ENCODE data around the gene DCAF8L2.
"Not testable (repeated sequence)": the region's sequence is repeated elsewhere in the genome, so short reads cannot be mapped to it uniquely, and the experiment has no call there.

The DCAF8L2 gene

DNA sequence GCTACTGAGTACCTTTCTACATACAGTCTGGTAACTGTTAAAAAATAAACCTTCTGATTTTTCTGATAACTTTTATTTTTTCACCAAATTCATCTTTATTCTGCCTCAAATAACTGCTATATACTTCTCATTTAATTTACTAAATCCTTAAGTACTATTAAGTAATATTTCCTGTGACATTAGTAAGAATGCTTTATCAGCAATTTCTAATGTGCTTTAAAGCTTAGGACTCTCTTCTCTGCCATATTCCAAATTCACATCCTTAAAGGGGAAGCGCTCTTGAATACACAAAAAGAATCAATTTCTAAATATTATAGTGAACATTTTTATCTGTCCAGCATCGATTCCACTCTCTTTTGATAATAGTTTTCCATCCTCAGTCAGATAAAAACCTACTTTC lies 81.1 kb downstream of the DCAF8L2 start:
- Histone ChIP-seq H3K27me3 (ENCODE audit: control insufficient read depth in 1 of 2, insufficient read depth in 2 of 2, low read length in 2 of 2) (no peaks in the 10 kb centered on the region), H3K9ac (ENCODE audit: low read depth in 1 of 2, low read length in 2 of 2) (no peak overlapping the region), H3K27ac (ENCODE audit: low read depth, low read length) (no peak overlapping the region), H3K4me3 (ENCODE audit: low read depth in 1 of 2, low read length in 2 of 2) (no peak overlapping the region), H3K4me1 (ENCODE audit: control insufficient read depth in 1 of 2, insufficient read depth in 2 of 2, low read length in 2 of 2) (no peaks in the 10 kb centered on the region), H3K36me3 (ENCODE audit: control insufficient read depth in 1 of 2, insufficient read depth in 2 of 2, low read length in 2 of 2) (no peaks in the 10 kb centered on the region), H3K9me3 (ENCODE audit: control insufficient read depth in 1 of 2, low read length in 2 of 2) (no peaks in the 10 kb centered on the region)

DNA sequence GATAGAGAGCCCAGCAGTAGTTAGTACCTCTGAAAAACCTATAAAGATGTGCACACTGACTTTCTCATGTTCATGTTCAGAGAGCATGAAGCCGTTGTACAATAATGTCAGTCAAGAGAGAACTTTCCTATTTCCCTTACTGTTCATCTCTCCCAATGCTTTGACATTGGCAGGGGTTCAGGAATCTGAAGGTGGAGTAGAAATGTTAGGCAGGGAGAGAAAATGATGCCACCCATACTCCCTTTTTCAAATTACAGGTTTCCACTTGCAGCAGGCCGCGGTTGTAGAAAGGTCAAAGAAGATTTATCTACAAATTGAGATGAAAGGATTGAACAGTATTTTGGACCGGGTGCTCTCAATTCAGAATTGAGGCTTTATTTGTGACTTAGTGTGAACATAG lies 84.3 kb downstream of the DCAF8L2 start:
- no peaks in the 10 kb centered on the region for H3K4me1 ChIP-seq (ENCODE audit: control insufficient read depth in 1 of 2, insufficient read depth in 2 of 2, low read length in 2 of 2)
- H3K4me3 ChIP-seq (ENCODE audit: low read depth in 1 of 2, low read length in 2 of 2), result no peak overlapping the region

DNA sequence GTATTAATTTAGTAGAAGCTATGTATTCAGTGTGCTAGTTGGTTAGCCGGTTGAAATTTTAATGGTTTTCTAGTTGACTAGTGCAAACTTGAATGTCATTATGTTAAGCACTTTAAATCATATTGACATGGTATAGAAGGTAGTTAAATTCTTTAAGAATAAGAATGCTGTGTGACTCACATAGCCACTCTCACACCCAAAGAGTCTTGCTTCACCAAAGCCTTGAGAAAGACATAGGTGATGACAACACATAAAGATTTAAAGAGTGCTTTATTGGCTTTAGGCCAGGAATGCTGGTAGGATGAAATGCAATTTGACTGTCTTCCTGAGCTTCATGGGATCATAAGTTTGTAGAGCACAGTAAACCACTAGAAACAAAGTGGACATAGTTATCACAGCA lies 85.3 kb downstream of the DCAF8L2 start:
- Histone ChIP-seq H3K27me3 (ENCODE audit: control insufficient read depth in 1 of 2, insufficient read depth in 2 of 2, low read length in 2 of 2) (no peaks in the 10 kb centered on the region), H3K36me3 (ENCODE audit: control insufficient read depth in 1 of 2, insufficient read depth in 2 of 2, low read length in 2 of 2) (no peaks in the 10 kb centered on the region), H3K4me1 (ENCODE audit: control insufficient read depth in 1 of 2, insufficient read depth in 2 of 2, low read length in 2 of 2) (no peaks in the 10 kb centered on the region), H3K4me3 (ENCODE audit: low read depth in 1 of 2, low read length in 2 of 2) (no peak overlapping the region), H3K27ac (ENCODE audit: low read depth, low read length) (no peak overlapping the region), H3K9me3 (ENCODE audit: control insufficient read depth in 1 of 2, low read length in 2 of 2) (no peaks in the 10 kb centered on the region), H3K9ac (ENCODE audit: low read depth in 1 of 2, low read length in 2 of 2) (no peak overlapping the region)

More for the DNA sequence above, 84.3 kb downstream of the DCAF8L2 start:
- Histone ChIP-seq H3K27me3 (ENCODE audit: control insufficient read depth in 1 of 2, insufficient read depth in 2 of 2, low read length in 2 of 2) (no peaks in the 10 kb centered on the region), H3K9me3 (ENCODE audit: control insufficient read depth in 1 of 2, low read length in 2 of 2) (no peaks in the 10 kb centered on the region), H3K36me3 (ENCODE audit: control insufficient read depth in 1 of 2, insufficient read depth in 2 of 2, low read length in 2 of 2) (no peaks in the 10 kb centered on the region), H3K27ac (ENCODE audit: low read depth, low read length) (no peak overlapping the region), H3K9ac (ENCODE audit: low read depth in 1 of 2, low read length in 2 of 2) (no peak overlapping the region)

DNA sequence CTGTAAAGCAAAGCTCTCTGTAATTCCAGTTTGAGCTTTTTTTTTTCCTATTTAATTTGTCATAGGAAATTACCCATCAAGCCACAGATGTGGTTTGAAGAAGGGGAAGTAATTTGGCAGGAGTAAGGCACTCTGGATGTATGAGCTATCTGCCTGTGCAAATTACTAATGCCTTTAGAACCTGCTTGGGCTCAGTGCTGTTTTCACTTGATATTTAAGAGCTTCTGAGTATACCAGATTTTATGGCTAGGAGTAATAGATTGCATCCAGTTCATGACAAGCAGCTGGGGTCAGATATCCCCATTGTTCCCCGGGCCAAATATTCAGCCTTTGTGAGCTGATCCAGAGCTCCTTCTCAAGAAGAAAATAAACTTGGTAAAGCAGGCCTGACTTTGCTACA lies 89.1 kb downstream of the DCAF8L2 start:
- Histone ChIP-seq H3K9me3 (ENCODE audit: control insufficient read depth in 1 of 2, low read length in 2 of 2) (no peaks in the 10 kb centered on the region), H3K4me3 (ENCODE audit: low read depth in 1 of 2, low read length in 2 of 2) (no peak overlapping the region), H3K36me3 (ENCODE audit: control insufficient read depth in 1 of 2, insufficient read depth in 2 of 2, low read length in 2 of 2) (no peaks in the 10 kb centered on the region), H3K27me3 (ENCODE audit: control insufficient read depth in 1 of 2, insufficient read depth in 2 of 2, low read length in 2 of 2) (no peaks in the 10 kb centered on the region), H3K9ac (ENCODE audit: low read depth in 1 of 2, low read length in 2 of 2) (no peak overlapping the region), H3K27ac (ENCODE audit: low read depth, low read length) (no peak overlapping the region), H3K4me1 (ENCODE audit: control insufficient read depth in 1 of 2, insufficient read depth in 2 of 2, low read length in 2 of 2) (no peaks in the 10 kb centered on the region)

DNA sequence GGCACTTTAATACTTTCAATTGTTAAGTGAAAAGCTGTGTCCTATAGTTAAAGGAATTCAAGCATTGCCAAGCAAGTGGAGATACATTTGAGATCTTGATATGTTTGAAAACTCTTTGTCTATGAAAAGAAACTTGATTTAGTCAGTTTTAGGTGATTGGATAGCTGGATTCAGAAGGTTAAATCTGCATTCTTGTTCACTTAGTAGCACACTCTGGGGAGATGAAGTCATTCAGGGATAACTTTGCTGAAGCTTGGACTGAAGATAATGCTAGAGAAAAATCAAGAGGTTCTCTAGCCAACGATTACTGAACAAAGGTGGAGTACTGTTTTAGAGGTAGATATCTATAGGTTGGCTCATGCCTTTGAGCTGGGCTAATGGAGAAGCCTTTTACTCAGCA lies 90.6 kb downstream of the DCAF8L2 start:
- H3K9me3 ChIP-seq (ENCODE audit: control insufficient read depth in 1 of 2, low read length in 2 of 2), result no peaks in the 10 kb centered on the region
- H3K27me3 ChIP-seq (ENCODE audit: control insufficient read depth in 1 of 2, insufficient read depth in 2 of 2, low read length in 2 of 2), result no peaks in the 10 kb centered on the region
- no peak overlapping the region for H3K9ac ChIP-seq (ENCODE audit: low read depth in 1 of 2, low read length in 2 of 2)
- H3K4me1 ChIP-seq (ENCODE audit: control insufficient read depth in 1 of 2, insufficient read depth in 2 of 2, low read length in 2 of 2), result no peaks in the 10 kb centered on the region
- H3K36me3 ChIP-seq (ENCODE audit: control insufficient read depth in 1 of 2, insufficient read depth in 2 of 2, low read length in 2 of 2), result no peaks in the 10 kb centered on the region
- H3K27ac ChIP-seq (ENCODE audit: low read depth, low read length), result no peak overlapping the region
- H3K4me3 ChIP-seq (ENCODE audit: low read depth in 1 of 2, low read length in 2 of 2), result no peak overlapping the region

DNA sequence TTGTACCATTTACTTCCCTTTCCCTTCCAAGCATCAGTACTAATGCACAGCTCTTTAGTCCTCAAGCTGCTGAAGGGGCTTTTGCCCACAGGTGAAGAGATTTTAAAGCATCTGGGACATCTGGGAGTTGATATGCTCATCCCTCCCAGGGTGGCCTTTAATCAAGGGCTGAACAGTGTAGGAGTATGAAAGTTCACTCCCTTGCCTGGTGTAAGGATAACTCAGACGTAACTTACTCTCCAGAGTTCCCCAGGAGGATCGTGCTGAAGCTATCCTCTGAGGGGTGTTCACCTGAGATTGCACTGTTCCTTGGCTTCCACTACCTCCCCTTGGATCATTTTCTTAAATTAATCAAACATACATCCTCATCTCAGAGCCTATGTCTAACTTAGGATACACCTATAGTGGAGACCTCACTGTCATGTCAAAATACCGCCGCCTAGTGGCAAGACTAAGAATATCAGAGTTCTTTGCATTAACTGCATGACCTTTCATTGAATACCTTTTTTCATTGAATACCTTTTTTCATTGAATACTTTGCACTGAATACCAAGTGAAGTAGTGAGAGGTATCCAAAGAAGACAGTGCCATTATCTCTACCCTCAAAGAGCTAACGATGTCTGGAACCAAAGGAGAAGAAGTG lies 93.5 kb downstream of the DCAF8L2 start:
- H3K4me3 ChIP-seq (ENCODE audit: low read depth in 1 of 2, low read length in 2 of 2); H3K27ac ChIP-seq (ENCODE audit: low read depth, low read length); H3K4me1 ChIP-seq (ENCODE audit: control insufficient read depth in 1 of 2, insufficient read depth in 2 of 2, low read length in 2 of 2); H3K9me3 ChIP-seq (ENCODE audit: control insufficient read depth in 1 of 2, low read length in 2 of 2); H3K27me3 ChIP-seq (ENCODE audit: control insufficient read depth in 1 of 2, insufficient read depth in 2 of 2, low read length in 2 of 2); H3K9ac ChIP-seq (ENCODE audit: low read depth in 1 of 2, low read length in 2 of 2); H3K36me3 ChIP-seq (ENCODE audit: control insufficient read depth in 1 of 2, insufficient read depth in 2 of 2, low read length in 2 of 2): not testable (repeated sequence)

DNA sequence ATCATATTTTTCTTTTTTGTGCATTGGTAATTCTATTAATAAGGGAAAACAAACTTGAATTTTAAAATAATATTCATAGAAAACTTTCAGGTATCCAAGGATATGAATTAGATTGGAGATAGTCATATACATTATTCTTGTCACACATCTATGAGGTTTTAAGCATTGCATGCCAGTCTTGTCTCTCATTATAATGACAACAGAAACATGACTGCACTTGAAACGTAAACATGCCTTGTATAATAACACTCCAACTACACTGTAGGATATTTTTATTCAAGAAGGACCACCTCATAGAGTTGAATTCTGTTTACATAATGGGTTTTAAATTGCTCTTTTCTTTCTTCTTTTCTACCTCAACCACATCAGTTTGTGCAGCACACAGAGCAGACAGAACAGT lies 104.5 kb downstream of the DCAF8L2 start:
- Histone ChIP-seq H3K4me3 (ENCODE audit: low read depth in 1 of 2, low read length in 2 of 2) (no peak overlapping the region), H3K9ac (ENCODE audit: low read depth in 1 of 2, low read length in 2 of 2) (no peak overlapping the region), H3K27ac (ENCODE audit: low read depth, low read length) (no peak overlapping the region), H3K9me3 (ENCODE audit: control insufficient read depth in 1 of 2, low read length in 2 of 2) (no peaks in the 10 kb centered on the region), H3K27me3 (ENCODE audit: control insufficient read depth in 1 of 2, insufficient read depth in 2 of 2, low read length in 2 of 2) (no peaks in the 10 kb centered on the region), H3K4me1 (ENCODE audit: control insufficient read depth in 1 of 2, insufficient read depth in 2 of 2, low read length in 2 of 2) (no peaks in the 10 kb centered on the region), H3K36me3 (ENCODE audit: control insufficient read depth in 1 of 2, insufficient read depth in 2 of 2, low read length in 2 of 2) (no peaks in the 10 kb centered on the region)

DNA sequence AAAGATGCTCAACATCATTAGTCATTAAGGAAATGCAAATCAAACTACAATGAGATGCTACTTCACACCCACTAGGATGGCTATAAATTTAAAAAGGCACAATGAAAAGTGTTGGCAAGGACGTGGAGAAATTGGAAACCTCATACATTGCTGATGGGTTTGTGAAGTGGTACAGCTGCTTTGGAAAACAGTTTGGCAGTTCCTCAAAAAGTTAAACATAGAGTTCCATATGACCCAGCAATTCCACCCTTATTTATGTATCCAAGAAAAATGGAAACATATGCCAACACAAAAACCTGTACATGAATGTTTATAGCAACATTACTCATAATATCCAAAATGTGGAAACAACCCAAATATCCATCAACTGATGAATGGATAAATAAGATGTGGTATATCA lies 116.4 kb downstream of the DCAF8L2 start:
- H3K27me3 ChIP-seq (ENCODE audit: control insufficient read depth in 1 of 2, insufficient read depth in 2 of 2, low read length in 2 of 2), result no peaks in the 10 kb centered on the region
- no peak overlapping the region for H3K27ac ChIP-seq (ENCODE audit: low read depth, low read length)
- H3K4me1 ChIP-seq (ENCODE audit: control insufficient read depth in 1 of 2, insufficient read depth in 2 of 2, low read length in 2 of 2), result no peaks in the 10 kb centered on the region

DNA sequence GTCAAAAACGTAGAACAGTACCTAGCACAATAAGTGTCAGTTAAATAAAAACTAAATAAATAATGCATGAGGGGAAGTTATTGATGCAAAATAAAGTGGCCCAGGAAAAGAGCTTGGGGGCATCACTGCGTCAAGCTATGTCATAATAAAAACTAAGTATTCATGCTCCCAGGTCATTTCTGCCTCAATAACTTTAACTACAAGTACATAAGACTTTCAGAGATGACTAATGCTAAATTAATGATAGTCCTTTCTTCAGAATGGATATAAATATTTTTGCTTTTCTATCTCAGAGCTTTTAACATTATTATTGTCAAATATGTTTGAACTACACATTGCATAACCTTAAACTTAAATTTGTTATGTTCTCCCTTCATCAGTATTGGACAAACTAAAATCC lies 125.5 kb downstream of the DCAF8L2 start:
- no peaks in the 10 kb centered on the region for H3K27me3 ChIP-seq (ENCODE audit: control insufficient read depth in 1 of 2, insufficient read depth in 2 of 2, low read length in 2 of 2)
- H3K4me1 ChIP-seq (ENCODE audit: control insufficient read depth in 1 of 2, insufficient read depth in 2 of 2, low read length in 2 of 2), result no peaks in the 10 kb centered on the region
- H3K36me3 ChIP-seq (ENCODE audit: control insufficient read depth in 1 of 2, insufficient read depth in 2 of 2, low read length in 2 of 2), result no peaks in the 10 kb centered on the region
- H3K27ac ChIP-seq (ENCODE audit: low read depth, low read length), result no peak overlapping the region
- no peak overlapping the region for H3K4me3 ChIP-seq (ENCODE audit: low read depth in 1 of 2, low read length in 2 of 2)
- H3K9ac ChIP-seq (ENCODE audit: low read depth in 1 of 2, low read length in 2 of 2), result no peak overlapping the region
- no peaks in the 10 kb centered on the region for H3K9me3 ChIP-seq (ENCODE audit: control insufficient read depth in 1 of 2, low read length in 2 of 2)

More for the DNA sequence above, 116.4 kb downstream of the DCAF8L2 start:
- no peaks in the 10 kb centered on the region for H3K36me3 ChIP-seq (ENCODE audit: control insufficient read depth in 1 of 2, insufficient read depth in 2 of 2, low read length in 2 of 2)
- no peak overlapping the region for H3K4me3 ChIP-seq (ENCODE audit: low read depth in 1 of 2, low read length in 2 of 2)
- no peak overlapping the region for H3K9ac ChIP-seq (ENCODE audit: low read depth in 1 of 2, low read length in 2 of 2)
- no peaks in the 10 kb centered on the region for H3K9me3 ChIP-seq (ENCODE audit: control insufficient read depth in 1 of 2, low read length in 2 of 2)

DNA sequence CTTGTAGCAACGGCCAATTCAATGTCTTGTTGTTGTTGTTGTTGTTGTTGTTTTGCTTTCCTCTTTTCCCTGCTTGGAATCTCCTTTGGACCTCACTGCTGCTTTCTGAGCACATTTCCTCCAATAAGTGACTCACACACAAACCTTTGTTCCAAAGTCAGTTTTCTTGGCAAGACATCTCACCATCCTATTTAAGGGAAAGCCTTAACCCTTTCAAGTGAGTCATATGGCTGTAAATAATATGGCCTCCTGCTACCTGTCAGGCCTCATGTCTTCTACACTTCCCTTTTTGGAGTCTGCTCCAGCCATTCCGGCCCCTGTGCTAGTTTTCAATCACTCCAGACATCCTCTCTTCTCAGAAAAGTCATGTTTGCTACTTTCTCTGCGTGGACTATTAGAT lies 138.1 kb downstream of the DCAF8L2 start:
- Histone ChIP-seq H3K4me3 (ENCODE audit: low read depth in 1 of 2, low read length in 2 of 2) (no peak overlapping the region), H3K4me1 (ENCODE audit: control insufficient read depth in 1 of 2, insufficient read depth in 2 of 2, low read length in 2 of 2) (no peaks in the 10 kb centered on the region), H3K27me3 (ENCODE audit: control insufficient read depth in 1 of 2, insufficient read depth in 2 of 2, low read length in 2 of 2) (no peaks in the 10 kb centered on the region), H3K9me3 (ENCODE audit: control insufficient read depth in 1 of 2, low read length in 2 of 2) (no peaks in the 10 kb centered on the region), H3K36me3 (ENCODE audit: control insufficient read depth in 1 of 2, insufficient read depth in 2 of 2, low read length in 2 of 2) (no peaks in the 10 kb centered on the region), H3K9ac (ENCODE audit: low read depth in 1 of 2, low read length in 2 of 2) (no peak overlapping the region), H3K27ac (ENCODE audit: low read depth, low read length) (no peak overlapping the region)

DNA sequence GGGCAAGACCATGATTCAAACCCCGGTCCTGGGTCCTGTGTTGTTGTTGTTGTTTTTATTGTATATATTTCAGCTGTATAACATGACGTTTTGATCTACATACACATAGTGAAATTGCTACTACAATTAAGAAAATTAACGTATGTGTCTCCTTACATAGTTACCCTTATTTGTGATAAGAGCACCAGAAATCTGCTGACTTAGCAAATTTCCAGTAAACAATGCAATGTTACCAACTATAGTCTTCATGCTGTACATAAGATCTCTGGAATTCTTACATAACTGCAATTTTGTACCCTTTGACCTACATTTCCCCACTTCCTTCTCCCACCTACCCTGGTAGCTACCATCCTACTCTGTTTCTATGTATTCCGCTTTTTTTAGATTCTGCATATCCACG lies 141.8 kb downstream of the DCAF8L2 start:
- Histone ChIP-seq H3K4me1 (ENCODE audit: control insufficient read depth in 1 of 2, insufficient read depth in 2 of 2, low read length in 2 of 2) (no peaks in the 10 kb centered on the region), H3K27ac (ENCODE audit: low read depth, low read length) (no peak overlapping the region), H3K9me3 (ENCODE audit: control insufficient read depth in 1 of 2, low read length in 2 of 2) (no peaks in the 10 kb centered on the region), H3K27me3 (ENCODE audit: control insufficient read depth in 1 of 2, insufficient read depth in 2 of 2, low read length in 2 of 2) (no peaks in the 10 kb centered on the region), H3K36me3 (ENCODE audit: control insufficient read depth in 1 of 2, insufficient read depth in 2 of 2, low read length in 2 of 2) (no peaks in the 10 kb centered on the region), H3K4me3 (ENCODE audit: low read depth in 1 of 2, low read length in 2 of 2) (no peak overlapping the region), H3K9ac (ENCODE audit: low read depth in 1 of 2, low read length in 2 of 2) (no peak overlapping the region)

Data from duodenal mucosa (tissue), 2 donors.